HG02798 (cell line): ENCODE results near the gene NTM.

Source experiments
- ATAC-seq: cut with Tn5 transposase; IDR thresholded peaks from one replicate; pipeline ENCODE4 v1.9.1; 2021; ENCODE audit warnings: mild to moderate bottlenecking; ENCODE audit not compliant: unreplicated experiment, poor library complexity

NTM gene

GRCh38 chr11:131838016-131838415 lies 467.6 kb downstream of the NTM start:
- ATAC-seq = no peak

- ATAC-seq = no peak
These were observed 468.9 kb downstream of the NTM start for GRCh38 chr11:131839326-131839725.

- no peak for ATAC-seq
These were observed 470.1 kb downstream of the NTM start for GRCh38 chr11:131840545-131840944.

- no peak for ATAC-seq
These were observed 470.6 kb downstream of the NTM start for GRCh38 chr11:131841028-131841427.

- no peak for ATAC-seq
These were observed 471.7 kb downstream of the NTM start for GRCh38 chr11:131841925-131842635.

GRCh38 chr11:131845255-131845654 lies 474.8 kb downstream of the NTM start:
- ATAC-seq = no peak

- no peak for ATAC-seq
These were observed 479.1 kb downstream of the NTM start for GRCh38 chr11:131849485-131849884.

GRCh38 chr11:131850507-131850906 lies 480.1 kb downstream of the NTM start:
- no peak for ATAC-seq

- ATAC-seq = no peak
These were observed 481.7 kb downstream of the NTM start for GRCh38 chr11:131851964-131852755.

GRCh38 chr11:131852757-131853156 lies 482.3 kb downstream of the NTM start:
- no peak for ATAC-seq

GRCh38 chr11:131854391-131854790 lies 484.0 kb downstream of the NTM start:
- ATAC-seq = no peak

- no peak for ATAC-seq
These were observed 484.9 kb downstream of the NTM start for GRCh38 chr11:131855320-131855719.

GRCh38 chr11:131857246-131857645 lies 486.8 kb downstream of the NTM start:
- ATAC-seq = no peak

- ATAC-seq = no peak
These were observed 488.1 kb downstream of the NTM start for GRCh38 chr11:131858505-131858904.

- no peak for ATAC-seq
These were observed 489.3 kb downstream of the NTM start for GRCh38 chr11:131859538-131860210.

- no peak for ATAC-seq
These were observed 493.8 kb downstream of the NTM start for GRCh38 chr11:131864228-131864627.

GRCh38 chr11:131865860-131866259 lies 495.4 kb downstream of the NTM start:
- ATAC-seq = no peak

- no peak for ATAC-seq
These were observed 496.4 kb downstream of the NTM start for GRCh38 chr11:131866535-131867400.

- peak; percentile 78 for ATAC-seq
These were observed 497.2 kb downstream of the NTM start for GRCh38 chr11:131867457-131868257.
